Amniotic stem cell (primary cell): ENCODE measurements around the gene PTPRM.

Source experiments
- DNase-seq: peaks from one replicate; lab custom pipeline; 2025; lab: John Stamatoyannopoulos, UW

Gene PTPRM

GRCh38 chr18:7671105-7671504 lies 104.0 kb downstream of the PTPRM start:
- no peak for DNase-seq

- DNase-seq: no peak
Measured at GRCh38 chr18:7676253-7676873, 109.2 kb downstream of the PTPRM start.

GRCh38 chr18:7677001-7677400 lies 109.9 kb downstream of the PTPRM start:
- DNase-seq: no peak

GRCh38 chr18:7677424-7677823 lies 110.3 kb downstream of the PTPRM start:
- DNase-seq: no peak

GRCh38 chr18:7678389-7678788 lies 111.3 kb downstream of the PTPRM start:
- DNase-seq: no peak

- no peak for DNase-seq
Measured at GRCh38 chr18:7678801-7679200, 111.7 kb downstream of the PTPRM start.

- DNase-seq: no peak
Measured at GRCh38 chr18:7681298-7681697, 114.2 kb downstream of the PTPRM start.

GRCh38 chr18:7682321-7682720 lies 115.2 kb downstream of the PTPRM start:
- DNase-seq: no peak

- no peak for DNase-seq
Measured at GRCh38 chr18:7683753-7684152, 116.6 kb downstream of the PTPRM start.

- no peak for DNase-seq
Measured at GRCh38 chr18:7684357-7684756, 117.2 kb downstream of the PTPRM start.

GRCh38 chr18:7684966-7685365 lies 117.8 kb downstream of the PTPRM start:
- DNase-seq: no peak

GRCh38 chr18:7686278-7686677 lies 119.2 kb downstream of the PTPRM start:
- no peak for DNase-seq

GRCh38 chr18:7688580-7688979 lies 121.5 kb downstream of the PTPRM start:
- no peak for DNase-seq

- DNase-seq: no peak
Measured at GRCh38 chr18:7691206-7691605, 124.1 kb downstream of the PTPRM start.

GRCh38 chr18:7696780-7697179 lies 129.7 kb downstream of the PTPRM start:
- no peak for DNase-seq

GRCh38 chr18:7697306-7697705 lies 130.2 kb downstream of the PTPRM start:
- no peak for DNase-seq

GRCh38 chr18:7711495-7711894 lies 144.4 kb downstream of the PTPRM start:
- no peak for DNase-seq

- no peak for DNase-seq
Measured at GRCh38 chr18:7720395-7720794, 153.3 kb downstream of the PTPRM start.

GRCh38 chr18:7721532-7721931 lies 154.4 kb downstream of the PTPRM start:
- DNase-seq: no peak

GRCh38 chr18:7722955-7723354 lies 155.8 kb downstream of the PTPRM start:
- no peak for DNase-seq

GRCh38 chr18:7723558-7723957 lies 156.4 kb downstream of the PTPRM start:
- DNase-seq: no peak

GRCh38 chr18:7725473-7725872 lies 158.4 kb downstream of the PTPRM start:
- no peak for DNase-seq

GRCh38 chr18:7725897-7726296 lies 158.8 kb downstream of the PTPRM start:
- no peak for DNase-seq

- no peak for DNase-seq
Measured at GRCh38 chr18:7726522-7726921, 159.4 kb downstream of the PTPRM start.
